NAMALWA (cell line): ENCODE measurements around the gene RAB22A.

ENCODE experiments used
- DNase-seq: peaks from one replicate; pipeline ENCODE4 v3.0.0-alpha.2; 2015; ENCODE audit warnings: low spot score

RAB22A gene

GRCh38 chr20:58303547-58303946 lies 6.0 kb upstream of the RAB22A start:
- DNase-seq: no peak

DNA sequence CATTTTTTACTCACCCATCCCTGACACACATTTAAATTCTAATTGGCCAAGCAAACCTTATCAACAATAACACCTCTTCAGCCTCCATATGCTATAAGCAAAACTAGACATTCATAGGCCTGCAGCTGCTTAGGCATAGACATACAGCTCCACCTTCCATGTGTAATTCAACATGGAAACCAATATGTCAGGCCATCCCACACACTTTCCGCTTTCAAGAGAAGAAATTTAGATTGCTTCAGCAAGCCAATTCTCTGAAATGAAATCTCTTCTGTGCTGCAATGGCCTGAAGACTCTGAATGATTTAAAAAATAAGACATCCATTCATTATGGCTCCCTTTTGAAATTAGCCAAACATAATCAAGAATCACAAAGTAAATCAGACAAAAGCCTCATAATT lies 4.5 kb upstream of the RAB22A start:
- DNase-seq: no peak

DNA sequence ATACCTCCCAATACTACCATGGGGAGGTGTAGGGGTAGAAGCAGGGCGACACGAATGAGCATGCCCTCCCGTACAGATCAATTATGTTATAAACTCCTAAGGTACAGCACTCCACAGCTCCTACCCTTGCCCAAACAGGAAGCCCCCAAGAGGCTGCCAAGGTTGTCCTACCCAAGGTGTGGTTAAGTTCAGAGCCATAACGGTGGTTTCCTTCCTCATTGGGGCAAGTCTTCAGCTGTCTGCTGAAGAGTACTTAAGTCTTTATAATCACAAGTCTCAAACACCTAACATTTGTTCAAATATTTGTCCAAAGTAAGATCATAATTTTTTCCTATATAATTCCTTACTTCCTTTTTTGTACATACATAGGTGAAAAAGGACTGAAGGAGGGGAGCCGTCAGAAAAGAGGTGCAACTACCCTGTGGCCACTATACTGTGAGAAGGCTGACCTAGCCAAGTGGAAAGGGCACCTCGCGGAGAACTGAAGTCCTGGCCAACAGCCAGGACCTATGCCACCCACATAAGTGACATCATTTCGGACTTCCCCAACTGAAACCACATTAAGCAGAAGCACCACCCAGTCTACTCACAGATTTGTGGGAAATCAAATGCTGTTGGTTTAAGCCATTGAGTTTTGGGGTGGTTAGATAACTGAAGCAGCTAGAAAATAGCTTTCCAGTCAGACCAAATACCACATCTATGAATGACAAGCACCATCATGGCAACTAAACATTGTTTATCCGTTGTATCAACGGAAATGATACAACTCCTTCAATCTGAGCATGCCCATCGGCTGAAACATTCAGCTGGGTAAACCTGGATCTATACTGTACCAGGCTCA lies 2.9 kb upstream of the RAB22A start:
- DNase-seq: peak; percentile 96

GRCh38 chr20:58307270-58307669 lies 2.2 kb upstream of the RAB22A start:
- no peak for DNase-seq

- peak; percentile 8 for DNase-seq
Measured at GRCh38 chr20:58308290-58308679, 1.2 kb upstream of the RAB22A start.

- peak; percentile 62 for DNase-seq
Measured at GRCh38 chr20:58308680-58309527, 611 bp upstream of the RAB22A start.

DNA sequence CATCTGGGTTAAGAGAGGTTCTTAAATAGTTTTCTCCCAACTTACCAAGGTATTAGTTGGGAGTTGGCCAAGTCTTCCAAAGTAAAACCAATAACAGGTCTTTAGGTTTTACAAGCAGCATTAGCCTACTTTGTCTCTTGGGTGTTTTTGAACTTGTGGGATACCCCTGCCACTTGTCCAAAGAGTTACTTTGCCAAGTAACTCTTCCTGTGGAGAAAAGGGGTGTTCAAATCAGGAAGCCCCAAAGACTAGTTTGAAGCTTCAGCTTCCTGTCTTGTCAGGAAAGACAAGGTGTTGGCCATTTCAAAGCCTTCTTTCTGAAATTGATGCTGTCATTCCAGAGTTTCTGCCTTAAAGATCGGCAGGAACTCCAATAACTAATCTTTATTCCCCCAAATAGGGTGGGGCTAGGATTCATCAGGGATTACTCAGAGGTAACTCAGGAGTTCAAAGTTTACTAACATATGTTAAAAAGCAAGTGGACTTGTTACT lies 822 bp downstream of the RAB22A start:
- DNase-seq: peak; percentile 43

DNA sequence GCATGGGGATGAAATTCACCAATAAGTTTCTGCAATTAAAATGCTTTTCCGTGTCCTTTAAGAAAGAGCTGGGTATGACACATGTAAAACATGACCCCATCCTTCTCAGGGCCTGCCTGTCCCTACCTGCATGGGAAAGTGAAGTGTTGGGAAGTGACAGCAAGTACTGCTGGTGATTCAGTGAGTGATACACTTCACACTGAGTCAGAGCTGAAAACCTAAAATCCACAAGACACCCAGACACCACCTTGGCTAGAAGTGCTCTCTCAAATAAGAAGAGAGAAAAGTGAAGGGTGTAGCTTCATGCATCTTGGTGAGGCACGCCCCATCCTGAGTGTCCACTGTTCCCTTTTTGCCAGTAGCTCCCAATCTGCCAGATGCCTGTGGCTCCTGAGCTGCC lies 3.3 kb downstream of the RAB22A start:
- no peak for DNase-seq

GRCh38 chr20:58313396-58313795 lies 3.9 kb downstream of the RAB22A start:
- DNase-seq: no peak

- DNase-seq: no peak
Measured at GRCh38 chr20:58321205-58321604, 11.7 kb downstream of the RAB22A start.

DNA sequence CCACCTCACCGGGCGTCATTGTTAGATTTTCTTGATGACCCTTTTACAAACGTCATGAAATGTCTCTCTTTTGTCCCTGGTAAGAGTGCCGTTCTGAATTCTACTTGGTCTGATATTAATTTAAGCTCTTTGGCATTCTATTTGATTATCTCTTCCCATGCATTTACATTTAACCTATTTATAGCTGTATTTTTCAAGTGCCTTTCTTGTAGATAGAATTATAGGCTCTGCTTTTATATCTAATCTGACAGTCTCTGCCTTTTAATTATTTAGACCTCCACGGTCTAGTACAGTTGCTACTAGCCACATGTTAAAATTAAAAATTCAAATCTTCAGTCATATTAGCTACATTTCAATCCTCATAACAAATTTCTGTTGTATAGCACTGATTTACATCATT lies 12.6 kb downstream of the RAB22A start:
- DNase-seq: no peak

GRCh38 chr20:58325912-58326311 lies 16.4 kb downstream of the RAB22A start:
- DNase-seq: no peak

GRCh38 chr20:58327211-58327610 lies 17.7 kb downstream of the RAB22A start:
- DNase-seq: no peak

GRCh38 chr20:58328836-58329235 lies 19.3 kb downstream of the RAB22A start:
- no peak for DNase-seq

DNA sequence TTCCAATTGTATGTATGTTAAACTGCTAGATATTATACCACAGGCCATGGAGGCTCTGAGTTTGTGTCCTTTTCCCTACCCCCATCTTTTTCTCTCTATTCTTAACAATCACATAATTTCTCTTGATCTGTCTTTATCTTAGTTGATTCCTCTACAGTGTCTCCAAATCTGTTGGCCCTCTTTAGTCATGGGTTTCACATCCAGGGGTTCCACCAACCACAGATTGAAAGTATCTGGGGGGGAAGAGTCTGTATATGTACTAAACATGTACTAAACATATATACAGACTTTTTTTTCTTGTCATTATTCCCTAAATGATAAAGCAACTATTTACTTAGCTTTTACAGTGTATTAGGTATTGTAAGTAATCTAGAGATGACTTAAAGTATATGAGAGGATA lies 20.2 kb downstream of the RAB22A start:
- DNase-seq: no peak

DNA sequence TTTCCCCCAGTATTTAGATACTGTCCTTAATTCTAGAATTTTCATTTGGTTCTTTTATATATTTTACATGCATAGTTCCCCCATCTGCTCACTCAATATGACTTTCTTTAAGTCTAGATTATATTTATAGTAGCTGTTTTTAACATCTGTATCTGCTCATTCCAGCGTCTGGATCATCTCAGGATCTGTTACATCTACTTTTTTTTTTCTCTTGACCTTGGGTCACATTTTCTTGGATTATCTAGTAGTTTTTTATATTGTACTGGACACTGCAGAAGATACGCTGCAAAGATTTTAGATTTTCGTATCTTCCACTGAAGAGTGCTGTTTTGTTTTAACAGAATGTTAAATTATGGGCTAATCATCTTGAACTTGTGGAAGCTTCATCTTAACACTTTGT lies 20.7 kb downstream of the RAB22A start:
- DNase-seq: no peak

GRCh38 chr20:58330687-58331086 lies 21.2 kb downstream of the RAB22A start:
- DNase-seq: no peak

- DNase-seq: no peak
Measured at GRCh38 chr20:58331961-58332551, 22.5 kb downstream of the RAB22A start.

- no peak for DNase-seq
Measured at GRCh38 chr20:58339741-58340140, 30.2 kb downstream of the RAB22A start.

DNA sequence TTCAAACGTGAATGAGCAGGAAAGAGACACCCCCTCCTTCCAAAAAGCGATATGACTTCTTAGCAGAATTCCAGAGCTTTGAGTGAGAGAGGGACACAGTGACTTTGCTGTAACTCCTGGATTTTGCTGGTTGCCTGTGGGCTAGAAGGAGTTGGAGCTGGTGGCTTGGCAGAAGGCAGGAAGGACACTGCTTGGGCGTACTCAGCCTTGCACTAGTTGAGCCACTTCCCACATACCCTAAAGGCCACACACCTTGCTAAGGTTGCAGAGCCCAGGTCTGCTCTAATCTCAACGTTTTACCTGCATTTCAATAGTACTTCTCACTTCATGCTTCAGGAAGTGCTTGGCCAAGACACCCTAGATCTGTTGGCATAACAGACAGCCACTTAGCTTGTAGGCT lies 30.6 kb downstream of the RAB22A start:
- DNase-seq: no peak

DNA sequence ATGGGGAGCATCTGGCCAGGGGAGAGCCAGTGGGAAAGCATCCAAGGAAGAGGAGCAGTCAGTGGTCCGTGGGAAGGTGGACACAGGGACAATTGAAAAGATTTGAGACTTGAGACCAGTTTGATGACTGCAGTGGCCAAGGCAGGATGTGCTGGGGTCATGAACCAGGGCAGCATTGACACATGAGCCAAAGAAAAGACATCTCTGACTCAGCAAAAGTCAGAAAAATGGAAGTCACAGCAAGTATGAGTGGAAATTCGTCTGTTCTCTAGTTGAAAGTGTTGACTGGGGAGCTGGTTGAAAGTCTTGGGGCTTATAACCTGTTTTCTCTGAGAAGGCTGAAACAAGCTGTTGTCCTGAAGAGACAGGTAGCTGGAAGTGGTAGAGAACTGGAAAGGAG lies 31.3 kb downstream of the RAB22A start:
- DNase-seq: no peak

DNA sequence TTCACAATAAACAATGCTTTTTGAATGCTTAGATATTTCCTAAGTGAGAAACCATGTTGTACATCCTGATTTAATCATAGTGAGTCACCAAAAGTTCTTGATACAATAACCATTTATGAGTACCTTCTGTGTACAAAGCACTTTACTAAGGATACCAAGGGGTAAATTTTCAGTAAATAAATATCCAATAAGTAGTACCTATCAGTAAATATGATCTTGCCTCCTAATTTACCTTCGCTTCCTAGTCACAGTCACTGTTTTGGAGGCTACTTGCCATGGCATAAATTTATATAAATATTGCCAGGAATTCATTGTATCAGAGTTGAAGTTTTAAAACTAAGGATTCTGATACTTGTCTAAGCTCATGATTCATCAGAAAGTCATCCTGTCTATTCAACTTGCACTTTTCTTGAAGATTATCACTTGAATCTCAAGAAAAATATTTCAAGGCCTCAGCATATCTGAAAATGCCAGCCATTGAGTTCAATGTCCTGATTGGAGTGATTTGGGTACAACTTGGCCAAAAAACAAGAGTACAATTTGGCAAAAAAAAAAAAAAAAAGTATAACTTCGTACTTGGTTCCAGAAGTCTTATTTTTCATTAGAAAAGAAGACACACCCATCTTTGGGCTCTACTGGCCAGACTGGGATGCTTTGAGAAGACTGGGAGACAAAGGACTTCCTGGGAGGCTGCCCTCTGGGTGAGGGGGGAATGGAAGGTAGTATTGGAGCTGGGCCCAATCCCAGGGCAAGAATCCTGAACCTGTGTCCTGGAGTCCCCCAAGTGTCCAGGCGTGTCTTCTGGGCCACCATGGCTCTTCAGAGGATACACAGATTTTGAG lies 32.8 kb downstream of the RAB22A start:
- no peak for DNase-seq
